IPS-18c (cell line): ENCODE data around the gene MAGEB5.
"Not testable (repeated sequence)": the region's sequence is repeated elsewhere in the genome, so short reads cannot be mapped to it uniquely, and the experiment has no call there.

Experiments
- H3K4me3 ChIP-seq: 2 replicates; pipeline ENCODE4 v1.7.0; 2013; ENCODE audit warnings: low read depth, mild to moderate bottlenecking, low read length, moderate library complexity; ENCODE audit not compliant: insufficient read depth
- H3K9me3 ChIP-seq: one replicate; pipeline ENCODE4 v1.6.1; 2013; ENCODE audit warnings: mild to moderate bottlenecking, low read length, moderate library complexity; ENCODE audit not compliant: control insufficient read depth, insufficient read depth

MAGEB5 gene, protein sequence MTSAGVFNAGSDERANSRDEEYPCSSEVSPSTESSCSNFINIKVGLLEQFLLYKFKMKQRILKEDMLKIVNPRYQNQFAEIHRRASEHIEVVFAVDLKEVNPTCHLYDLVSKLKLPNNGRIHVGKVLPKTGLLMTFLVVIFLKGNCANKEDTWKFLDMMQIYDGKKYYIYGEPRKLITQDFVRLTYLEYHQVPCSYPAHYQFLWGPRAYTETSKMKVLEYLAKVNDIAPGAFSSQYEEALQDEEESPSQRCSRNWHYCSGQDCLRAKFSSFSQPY

DNA sequence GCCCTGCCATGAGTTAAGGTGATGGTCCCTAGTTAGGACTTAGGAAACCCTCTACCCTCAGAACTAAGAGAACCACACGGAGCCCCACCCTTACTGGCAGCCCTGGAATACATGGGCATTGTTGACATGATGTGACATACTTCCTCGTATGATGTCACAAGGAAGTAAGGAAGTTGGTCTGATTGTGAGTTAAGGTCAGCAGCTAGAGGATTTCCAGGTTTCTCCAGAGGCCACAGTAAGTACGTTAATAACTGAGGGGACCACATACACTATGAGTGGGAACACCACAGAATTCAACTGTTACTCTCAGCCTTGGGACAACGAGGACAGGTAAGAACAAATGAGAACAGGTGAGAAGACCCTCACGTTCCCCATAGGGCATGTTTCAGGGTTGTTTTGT lies at the start of gene MAGEB5:
Gene MAGEB5, plus strand, starts transcription at position 301 of the 400 bp plus-strand sequence. CDS start 1,133 bp downstream, outside the sequence.
- no peak within 1 kb of the TSS for H3K4me3 ChIP-seq
- H3K9me3 ChIP-seq: no peaks in the 10 kb centered on the region

GRCh38 chrX:26192204-26192603 lies 23.8 kb upstream of the MAGEB5 start, which contains the start of gene MAGEB6:
Gene MAGEB6 (plus strand): TSS chrX:26192440. CDS start chrX:26193847, 1,407 bp downstream.
- no peaks in the 10 kb centered on the region for H3K9me3 ChIP-seq
- H3K4me3 ChIP-seq: no peak within 1 kb of the TSS

- Histone ChIP-seq H3K4me3 (no peak overlapping the region), H3K9me3 (no peaks in the 10 kb centered on the region)
Observed at GRCh38 chrX:26203561-26203960, 12.4 kb upstream of the MAGEB5 start.

- H3K4me3 ChIP-seq, H3K9me3 ChIP-seq: not testable (repeated sequence)
Observed at GRCh38 chrX:26204717-26205116, 11.3 kb upstream of the MAGEB5 start.

GRCh38 chrX:26208012-26208411 lies 8.0 kb upstream of the MAGEB5 start:
- H3K4me3 ChIP-seq: no peak overlapping the region
- no peaks in the 10 kb centered on the region for H3K9me3 ChIP-seq

DNA sequence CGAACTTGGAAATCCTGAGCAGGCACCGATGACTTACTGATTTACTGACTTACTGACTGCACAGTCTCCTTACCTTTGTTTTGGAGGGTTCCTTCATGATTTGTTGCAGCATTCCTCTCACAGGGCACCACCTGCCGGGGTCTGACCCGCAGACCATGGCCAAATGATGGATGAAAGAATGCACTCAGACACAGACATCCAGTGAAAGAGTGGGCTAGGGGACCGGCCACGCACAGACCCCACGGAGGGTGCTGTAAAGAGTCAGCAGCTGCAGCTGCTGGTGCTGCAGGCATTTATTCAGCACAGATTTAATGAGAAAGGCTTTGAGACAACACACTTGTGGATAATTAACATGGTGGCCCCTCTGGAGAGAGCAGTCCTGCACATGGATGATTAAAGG lies 3.4 kb downstream of the MAGEB5 start:
- no peak overlapping the region for H3K4me3 ChIP-seq
- peaks cover 3% of the 10 kb centered on the region for H3K9me3 ChIP-seq

- Histone ChIP-seq H3K9me3 (peaks cover 4% of the 10 kb centered on the region), H3K4me3 (no peak overlapping the region)
Observed at GRCh38 chrX:26234177-26234576, 18.2 kb downstream of the MAGEB5 start.

- Histone ChIP-seq H3K9me3 (no peaks in the 10 kb centered on the region), H3K4me3 (no peak overlapping the region)
Observed at GRCh38 chrX:26253526-26253925, 37.6 kb downstream of the MAGEB5 start.

GRCh38 chrX:26254436-26254835 lies 38.5 kb downstream of the MAGEB5 start:
- H3K4me3 ChIP-seq: no peak overlapping the region
- H3K9me3 ChIP-seq: no peaks in the 10 kb centered on the region

GRCh38 chrX:26262121-26262523 lies 46.2 kb downstream of the MAGEB5 start:
- Histone ChIP-seq H3K4me3 (no peak overlapping the region), H3K9me3 (peaks cover 7% of the 10 kb centered on the region)
